CD4-positive, alpha-beta T cell treated with Interleukin-4 for 4 hours (primary cell): ENCODE data around the gene CRYBA4.

ENCODE experiments used
- DNase-seq: peaks from one replicate; pipeline ENCODE4 v3.0.0-alpha.2; 2020

CRYBA4 gene

DNA sequence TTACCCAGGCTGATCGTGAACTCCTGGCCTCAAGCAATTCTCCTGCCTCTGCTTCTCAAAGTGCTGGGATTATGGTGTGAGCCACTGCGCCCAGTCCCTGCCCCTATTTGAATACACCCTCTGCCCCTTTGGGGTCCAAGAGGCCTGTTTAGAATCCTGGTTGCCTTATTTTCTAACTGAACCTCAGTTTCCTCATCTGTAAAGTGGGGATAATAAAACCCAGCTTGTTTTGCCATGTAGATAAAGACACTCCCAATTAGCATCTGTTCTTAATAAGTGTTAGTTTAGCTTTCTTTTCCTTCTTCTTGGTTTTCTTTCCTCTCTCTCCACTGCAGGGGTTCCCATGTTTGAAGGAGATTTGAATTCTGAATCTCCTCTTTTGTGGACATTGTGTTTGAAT lies 40.4 kb downstream of the CRYBA4 start:
- DNase-seq: no peak

DNA sequence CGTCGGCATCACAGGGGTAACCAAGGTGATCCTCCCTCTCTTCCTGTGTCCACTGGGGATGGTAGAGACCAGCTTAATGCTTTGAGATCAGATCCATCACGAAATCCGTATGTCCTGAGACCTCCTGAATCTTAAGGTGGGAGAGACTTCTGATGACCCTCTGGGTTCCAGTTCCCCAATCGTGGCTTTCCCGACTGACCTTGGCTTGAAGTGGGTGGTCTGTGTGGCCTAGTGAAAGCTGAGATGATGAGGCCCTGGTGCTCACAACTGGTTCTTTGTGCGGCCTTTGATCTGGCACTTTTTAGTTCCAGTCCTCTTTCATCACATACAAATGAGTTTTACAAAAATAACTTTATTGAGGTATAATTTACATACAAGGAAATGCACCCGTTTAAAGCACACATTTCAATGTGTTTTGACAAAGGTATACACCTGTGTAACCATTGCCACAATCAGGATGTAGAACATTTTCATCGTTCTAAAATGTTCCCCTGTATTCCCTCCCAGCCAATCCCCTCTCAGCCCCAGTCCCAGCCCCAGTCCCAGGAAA lies 41.7 kb downstream of the CRYBA4 start:
- no peak for DNase-seq

DNA sequence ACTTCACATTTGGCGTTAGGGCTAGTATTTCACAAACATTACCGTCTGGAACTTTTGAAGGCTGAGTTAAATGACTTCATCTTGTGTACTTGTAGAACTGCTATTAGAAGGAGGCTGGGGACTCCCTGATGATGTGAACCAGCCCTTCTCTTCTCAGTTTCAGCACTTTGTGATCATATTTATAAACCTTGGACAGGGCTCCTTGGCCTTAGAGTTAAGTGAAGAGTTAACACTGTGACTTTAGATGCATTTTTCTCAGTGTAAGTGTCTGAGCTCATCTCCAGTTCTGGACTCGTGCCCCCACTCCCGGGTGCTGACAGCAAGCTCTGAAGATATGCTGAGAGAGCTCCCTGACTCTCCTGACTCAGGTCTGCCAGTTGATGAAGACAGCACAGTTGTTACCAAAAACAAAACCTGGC lies 44.1 kb downstream of the CRYBA4 start:
- DNase-seq: no peak

GRCh38 chr22:26667140-26667539 lies 45.4 kb downstream of the CRYBA4 start:
- no peak for DNase-seq

DNA sequence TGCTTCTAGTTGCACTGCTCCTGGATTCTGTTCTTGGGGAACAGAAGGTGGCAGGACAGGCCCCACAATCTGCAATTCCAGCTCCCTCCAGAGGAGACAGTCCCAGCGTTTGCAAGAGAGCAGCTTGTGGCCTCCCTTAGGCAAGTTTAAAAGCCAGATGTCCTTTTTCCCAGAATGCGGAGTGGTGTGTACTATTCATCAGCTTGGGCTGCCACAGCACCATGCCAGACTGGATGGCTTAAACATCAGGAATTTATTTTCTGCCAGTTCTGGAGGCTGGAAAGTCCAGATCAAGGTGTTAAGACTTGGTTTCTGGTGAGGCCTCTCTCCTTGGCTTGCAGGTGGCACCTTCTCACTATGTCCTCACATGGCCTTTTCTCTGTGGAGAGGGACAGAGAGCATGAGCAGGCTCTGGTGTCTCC lies 47.3 kb downstream of the CRYBA4 start:
- DNase-seq: no peak

GRCh38 chr22:26670459-26670858 lies 48.7 kb downstream of the CRYBA4 start:
- DNase-seq: no peak

DNA sequence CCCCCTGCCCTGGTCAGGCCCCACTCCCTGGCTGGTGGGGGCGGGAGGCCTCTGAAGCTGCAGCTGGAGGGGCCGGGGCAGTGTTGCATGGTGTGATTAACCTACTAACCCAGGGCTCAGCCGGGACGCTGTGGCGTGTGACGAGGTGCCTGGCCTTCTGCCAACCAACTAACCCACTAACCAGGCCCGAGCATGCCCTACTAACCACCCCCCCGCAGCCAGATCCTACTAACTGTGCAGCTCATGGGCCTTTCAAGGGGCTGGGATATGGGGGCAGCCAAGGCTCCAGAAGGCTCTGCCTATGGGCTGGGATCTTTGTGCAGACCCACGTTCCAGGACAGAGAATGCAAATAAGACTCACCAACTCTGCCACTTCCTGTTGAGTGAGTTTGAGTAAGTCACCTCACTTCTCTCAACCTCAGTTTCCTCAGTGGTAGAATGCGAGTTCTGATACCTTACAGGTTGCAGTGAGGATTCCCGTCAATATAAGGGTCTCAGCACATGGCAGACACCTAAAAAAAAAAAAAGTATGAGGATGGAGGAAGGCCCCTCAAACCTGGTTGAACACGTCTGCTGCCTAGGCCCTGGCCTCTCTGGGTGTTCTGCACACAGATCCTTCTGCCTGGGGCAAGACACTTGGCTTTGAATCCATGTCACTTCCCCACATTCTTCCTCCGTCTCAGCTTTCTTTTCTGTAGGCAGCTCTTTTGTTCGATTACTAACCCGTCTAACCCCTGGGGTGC lies 49.7 kb downstream of the CRYBA4 start:
- DNase-seq: peak; percentile 74

DNA sequence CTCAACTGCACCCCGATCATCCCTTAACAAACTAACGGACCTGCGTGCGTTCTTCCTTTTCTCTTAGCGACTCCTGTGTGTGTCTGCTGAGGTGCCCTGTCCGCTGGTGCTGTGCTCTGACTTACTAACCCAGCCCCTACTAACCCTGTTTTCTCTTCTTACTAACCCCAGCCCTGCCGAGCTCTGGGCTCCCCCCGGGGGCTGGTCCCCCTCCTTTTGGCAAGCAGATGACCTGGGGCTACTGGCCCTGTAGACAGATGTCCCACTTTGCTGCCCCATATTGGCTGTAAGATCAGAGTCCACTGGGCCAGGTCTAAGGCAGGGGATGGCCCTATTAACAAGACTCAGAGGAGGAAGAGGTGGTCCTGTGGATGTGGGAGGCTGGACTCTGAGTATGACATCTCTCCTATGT lies 50.3 kb downstream of the CRYBA4 start:
- no peak for DNase-seq

- DNase-seq: peak; percentile 94
These were observed 51.1 kb downstream of the CRYBA4 start for GRCh38 chr22:26672590-26673468.

- DNase-seq: peak; percentile 63
These were observed 51.7 kb downstream of the CRYBA4 start for GRCh38 chr22:26673486-26673885.

DNA sequence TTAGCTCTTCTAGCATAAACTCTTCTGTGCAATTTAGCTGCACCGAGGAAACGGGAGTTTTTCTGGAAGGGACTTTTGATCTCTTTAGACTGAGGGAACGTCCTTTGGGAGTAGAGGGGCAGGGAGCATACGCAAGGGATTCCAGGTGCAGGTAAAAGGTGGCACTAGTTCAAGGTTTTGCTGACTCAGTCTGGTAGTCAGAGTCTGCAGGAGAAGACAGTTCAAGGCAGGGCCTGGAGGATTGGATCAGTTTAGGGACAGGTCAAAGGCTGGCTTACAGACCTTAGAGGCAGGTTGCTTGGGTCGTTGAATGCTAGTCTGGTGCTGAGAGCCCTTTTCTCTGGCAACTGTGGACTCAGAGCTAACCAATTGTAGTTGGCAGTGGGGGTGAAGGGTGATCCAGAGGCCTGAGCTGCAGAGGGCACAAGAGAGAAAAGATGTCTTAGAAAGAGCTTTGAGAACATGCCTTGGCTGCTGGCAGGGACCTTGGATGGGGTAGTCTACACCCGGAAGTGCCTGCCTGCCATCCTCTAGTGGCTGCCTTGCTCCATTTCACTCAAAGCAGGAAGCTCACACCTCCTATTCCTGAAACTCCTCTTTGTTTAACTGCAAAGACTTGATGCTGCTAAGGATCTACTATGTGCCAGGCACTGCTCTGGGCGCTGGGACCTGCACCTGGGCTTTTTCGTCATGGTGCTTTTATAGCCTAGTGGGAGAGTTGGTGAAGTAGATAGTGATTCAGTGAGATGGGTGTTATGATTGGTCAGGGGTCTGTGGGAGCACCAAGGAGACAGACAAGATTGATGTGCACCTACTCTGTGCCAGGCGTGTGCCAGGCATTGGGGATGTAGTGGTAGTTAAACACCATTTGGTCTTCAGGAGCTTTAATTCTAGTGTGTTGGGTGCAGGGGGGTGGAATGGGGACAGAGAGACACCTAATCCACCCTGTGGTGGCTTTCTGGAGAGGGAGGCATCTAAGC lies 52.7 kb downstream of the CRYBA4 start:
- peak; percentile 37 for DNase-seq

DNA sequence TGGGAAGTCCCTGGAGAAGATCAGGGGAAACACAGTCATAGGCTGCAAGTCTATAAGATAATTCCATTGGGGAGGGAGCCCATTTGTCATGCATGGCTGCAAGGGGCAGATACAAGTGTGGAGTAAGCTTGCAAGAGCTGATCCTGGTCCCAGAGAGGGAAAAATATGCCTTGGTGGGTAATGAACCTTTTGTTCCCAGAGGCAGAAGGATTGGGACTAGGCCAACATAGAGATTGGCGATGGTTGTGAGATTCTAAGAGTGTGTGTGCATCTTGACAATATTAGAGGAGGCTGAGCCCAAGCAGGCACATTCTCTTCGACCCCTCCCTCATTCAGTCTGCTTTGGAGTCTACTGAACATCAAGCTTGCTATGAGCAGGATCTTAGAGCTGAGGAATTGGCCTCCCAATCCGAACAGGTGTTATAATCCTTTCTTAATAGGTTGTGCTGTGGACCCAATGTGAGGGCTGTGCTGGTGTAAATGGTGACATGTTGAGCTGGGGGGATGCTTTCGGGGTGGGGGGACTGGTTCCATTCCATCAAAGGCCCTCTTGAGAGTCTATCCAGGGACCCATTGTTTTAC lies 54.0 kb downstream of the CRYBA4 start:
- no peak for DNase-seq

DNA sequence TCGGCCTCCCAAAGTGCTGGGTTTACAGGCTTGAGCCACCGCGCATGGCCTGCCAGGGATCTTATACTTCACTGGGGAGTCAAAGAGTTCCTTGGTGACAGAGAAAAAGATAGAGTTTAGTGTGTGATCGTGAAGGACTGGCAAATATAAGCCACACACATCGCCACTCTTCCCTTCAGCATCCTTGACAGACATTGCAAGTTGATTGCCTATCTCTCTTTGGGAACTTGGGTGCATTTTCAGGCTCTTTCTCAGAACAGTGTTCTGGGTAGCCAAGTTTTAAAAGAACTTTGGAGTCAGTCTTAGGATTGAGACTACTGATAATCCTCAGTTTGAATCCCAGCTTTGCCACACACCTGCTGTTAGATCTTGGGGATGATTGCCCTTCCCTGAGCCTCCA lies 55.5 kb downstream of the CRYBA4 start:
- DNase-seq: no peak

DNA sequence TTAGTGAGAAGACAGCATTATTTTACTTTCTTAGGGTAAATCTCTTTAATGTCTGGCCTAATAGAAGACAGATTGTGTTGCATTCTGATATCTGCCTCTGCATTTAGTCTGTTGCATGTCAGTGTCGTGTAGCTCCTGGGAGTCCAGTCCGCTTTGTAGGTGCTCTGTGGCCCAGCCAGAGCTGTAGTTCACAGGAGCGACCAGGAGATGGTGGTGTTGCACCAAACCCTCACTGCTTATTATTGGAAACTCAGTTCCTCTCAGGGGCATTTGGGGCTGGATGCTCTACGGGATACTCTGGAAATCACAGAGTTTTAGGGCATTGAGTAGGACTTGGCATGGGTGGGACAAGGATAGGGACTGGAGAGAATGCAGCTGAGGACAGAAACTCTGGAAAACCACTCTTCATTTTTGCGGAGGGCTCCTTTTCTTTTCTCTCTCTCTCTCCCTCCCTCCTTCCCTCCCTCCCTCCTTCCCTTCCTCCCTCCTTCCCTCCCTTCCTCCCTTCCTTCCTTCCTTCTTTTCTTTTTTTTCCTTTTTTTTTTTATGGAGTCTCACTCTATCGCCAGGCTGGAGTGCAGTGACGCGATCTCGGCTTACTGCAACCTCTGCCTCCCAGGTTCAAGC lies 57.4 kb downstream of the CRYBA4 start:
- peak; percentile 77 for DNase-seq
